GM12874 (cell line): ENCODE results near the gene HIP1R.

ENCODE experiments used
- CTCF ChIP-seq: IDR thresholded peaks from 2 replicates; pipeline ENCODE4 v1.5.1; 2011; ENCODE audit warnings: low read depth, mild to moderate bottlenecking, control low read depth, low read length, moderate library complexity; ENCODE audit not compliant: insufficient read depth

Gene HIP1R

GRCh38 chr12:122820138-122820537 is 15.1 kb upstream of the HIP1R start:
- TF ChIP-seq CTCF, result no peak

GRCh38 chr12:122820838-122821271 is 14.4 kb upstream of the HIP1R start:
- no peak for TF ChIP-seq CTCF

DNA sequence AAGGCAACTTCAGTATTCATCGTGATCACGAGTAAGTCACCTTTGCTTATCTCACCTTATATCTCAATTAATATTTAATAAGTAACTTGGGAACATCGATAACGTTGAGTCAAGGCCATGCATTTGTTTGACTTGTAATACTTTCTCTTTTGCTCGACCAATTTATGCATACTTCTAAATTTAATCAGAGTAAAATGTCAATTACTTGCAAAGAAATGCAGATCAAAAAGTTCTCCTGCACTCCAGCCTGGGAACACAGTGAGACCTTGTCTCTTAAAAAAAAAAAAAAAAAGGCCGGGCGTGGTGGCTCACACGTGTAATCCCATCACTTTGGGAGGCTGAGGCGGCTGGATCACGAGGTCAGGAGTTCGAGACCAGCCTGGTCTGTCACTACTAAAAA is 11.8 kb upstream of the HIP1R start:
- no peak for TF ChIP-seq CTCF

DNA sequence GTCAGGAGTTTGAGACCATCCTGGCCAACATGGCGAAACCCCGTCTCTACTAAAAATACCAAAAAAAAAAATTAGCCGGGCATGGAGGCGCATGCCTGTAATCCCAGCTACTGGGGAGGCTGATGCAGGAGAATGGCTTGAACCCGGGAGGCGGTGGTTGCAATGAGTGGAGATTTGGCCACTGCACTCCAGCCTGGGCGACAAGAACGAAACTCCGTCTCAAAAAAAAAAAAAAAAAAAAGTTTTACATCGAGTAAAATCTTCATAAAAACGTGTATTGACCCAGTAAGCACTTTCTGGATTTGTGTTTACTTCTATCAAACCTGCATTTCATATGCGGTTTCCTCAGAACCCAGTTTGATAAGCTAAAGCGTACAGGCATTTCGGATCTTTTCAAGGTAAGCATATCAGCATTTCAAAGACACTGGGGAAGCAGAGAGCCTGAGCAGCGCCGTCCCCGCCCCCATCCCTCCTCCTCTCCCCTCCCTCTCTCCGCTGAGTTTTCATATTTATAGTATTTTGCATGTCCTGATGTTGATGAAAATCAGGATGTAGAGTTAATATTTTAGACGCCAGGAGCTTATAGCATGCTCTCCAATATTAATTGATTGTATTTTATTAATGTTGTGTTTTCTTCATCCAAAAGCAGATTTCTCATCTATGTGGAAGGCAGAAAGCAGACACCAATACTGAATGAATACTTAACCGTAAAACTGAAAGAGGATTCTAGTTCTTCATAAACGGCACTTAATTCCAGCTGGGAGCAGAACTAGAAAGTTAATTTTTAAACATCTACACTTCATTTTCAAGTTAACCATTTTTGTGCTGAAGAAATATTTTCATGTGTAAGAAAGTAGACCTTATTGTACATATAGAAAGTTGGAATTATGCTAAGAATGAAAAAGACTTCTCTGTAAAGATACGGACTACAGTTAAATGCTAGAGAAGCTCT is 9.2 kb upstream of the HIP1R start:
- no peak for TF ChIP-seq CTCF

DNA sequence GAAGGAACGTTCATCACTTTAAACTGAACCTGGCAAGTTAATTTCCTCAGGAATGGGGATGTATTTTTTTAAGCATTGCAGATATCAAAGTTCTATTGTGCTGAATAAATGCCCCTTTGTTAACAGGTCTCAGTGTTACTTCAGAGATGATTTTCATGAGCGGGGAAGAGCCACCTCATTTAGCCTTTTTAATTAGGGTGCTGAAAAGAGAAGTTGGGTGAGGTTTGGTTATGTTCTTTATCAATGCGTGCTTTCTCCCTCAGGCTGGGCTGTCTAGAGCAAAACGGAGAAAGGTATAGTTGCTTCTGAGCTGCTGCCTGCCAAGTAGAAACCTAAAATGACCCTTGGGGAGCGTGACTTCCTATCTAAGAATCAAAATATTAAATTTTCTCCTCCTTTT is 8.0 kb upstream of the HIP1R start:
- TF ChIP-seq CTCF, result no peak

- no peak for TF ChIP-seq CTCF
Measured at GRCh38 chr12:122830517-122831214, 4.6 kb upstream of the HIP1R start.

GRCh38 chr12:122834104-122834920 is 945 bp upstream of the HIP1R start:
- no peak for TF ChIP-seq CTCF
